OCI-LY7 (cell line): ENCODE data around the gene CCDC152. TPM values are rescaled to one million over a fixed set of nuclear protein-coding genes. Genes with fewer than 3 reads are reported as not detected.

Source experiments
- BruUV-seq: library from RNA; stranded (reverse); fragments of 400-500 nt; replicated peaks from 2 replicates; lab custom pipeline; 2021; lab: Mats Ljungman, UMichigan
- CTCF ChIA-PET: fragments of 300-600 bp; sonication (Branson Sonifier 250); formaldehyde crosslinking; loops from one replicate; lab custom pipeline; 2022; ENCODE audit warnings: antibody characterized with exemption; ENCODE audit not compliant: unreplicated experiment; lab: Charles Lee
- POLR2A ChIA-PET: fragments of 300-600 bp; sonication (Branson Sonifier 250); formaldehyde crosslinking; loops from one replicate; lab custom pipeline; 2022; ENCODE audit warnings: antibody characterized with exemption; lab: Charles Lee
- DNase-seq: peaks from one replicate; pipeline ENCODE4 v3.0.0-alpha.2; 2015; ENCODE audit warnings: low spot score
- H2AFZ ChIP-seq: fragments of 200-600 bp; sonication (generic), shearing (Covaris generic); 2 replicates; pipeline ENCODE4 v1.6.1; 2014; ENCODE audit warnings: mild to moderate bottlenecking, antibody characterized with exemption, low read length, moderate library complexity
- H3K27ac ChIP-seq: fragments of 200-600 bp; sonication (generic); 2 replicates; pipeline ENCODE4 v1.5.1; 2014; ENCODE audit warnings: mixed run types, low read depth, mild to moderate bottlenecking, moderate library complexity, low read length, inconsistent platforms; ENCODE audit not compliant: poor library complexity, severe bottlenecking
- H3K36me3 ChIP-seq: fragments of 200-600 bp; sonication (generic); 2 replicates; pipeline ENCODE4 v1.6.1; 2014; ENCODE audit warnings: mild to moderate bottlenecking, antibody characterized with exemption, low read length, moderate library complexity, mixed read lengths; ENCODE audit not compliant: insufficient read depth
- H3K4me1 ChIP-seq: fragments of 200-600 bp; sonication (generic); 2 replicates; pipeline ENCODE4 v1.5.1; 2014; ENCODE audit warnings: mild to moderate bottlenecking, low read length; ENCODE audit not compliant: insufficient read depth, poor library complexity, severe bottlenecking
- H3K4me2 ChIP-seq: fragments of 200-600 bp; sonication (generic); 2 replicates; pipeline ENCODE4 v1.6.1; 2014; ENCODE audit warnings: mild to moderate bottlenecking, low read length
- H3K4me3 ChIP-seq: fragments of 200-600 bp; sonication (generic); 2 replicates; pipeline ENCODE4 v1.5.1; 2014; ENCODE audit warnings: mild to moderate bottlenecking, low read depth, low read length; ENCODE audit not compliant: poor library complexity, severe bottlenecking
- H3K79me2 ChIP-seq: fragments of 200-600 bp; sonication (generic); 2 replicates; pipeline ENCODE4 v1.6.1; 2016; ENCODE audit warnings: low read depth, mild to moderate bottlenecking, low read length, moderate library complexity, mixed read lengths; ENCODE audit not compliant: insufficient read depth
- H3K9me2 ChIP-seq: fragments of 200-600 bp; sonication (generic); 2 replicates; pipeline ENCODE4 v1.6.1; 2016; ENCODE audit warnings: mild to moderate bottlenecking, low read length, mixed read lengths; ENCODE audit not compliant: insufficient read depth
- H3K9me3 ChIP-seq: fragments of 200-600 bp; sonication (generic); 2 replicates; pipeline ENCODE4 v1.6.1; 2014; ENCODE audit warnings: mild to moderate bottlenecking, mixed run types, low read length, mixed read lengths
- H4K20me1 ChIP-seq: fragments of 200-600 bp; sonication (generic); 2 replicates; pipeline ENCODE4 v1.6.1; 2014; ENCODE audit warnings: mild to moderate bottlenecking, antibody characterized with exemption, low read length, moderate library complexity, mixed read lengths; ENCODE audit not compliant: insufficient read depth
- CTCF ChIP-seq: fragments of 200-600 bp; sonication (generic); conservative IDR thresholded peaks from 2 replicates; pipeline ENCODE4 v1.5.1; 2014; ENCODE audit warnings: mild to moderate bottlenecking, antibody characterized with exemption, low read length, moderate library complexity, mixed read lengths
- EZH2phosphoT487 ChIP-seq: fragments of 200-600 bp; sonication (generic); IDR thresholded peaks from 2 replicates; pipeline ENCODE4 v1.6.1; 2018; ENCODE audit warnings: low read depth, borderline replicate concordance, mild to moderate bottlenecking, mixed run types, antibody characterized with exemption, low read length, moderate library complexity, mixed read lengths
- intact Hi-C: fragments of 100-400 bp; cut with micrococcal nuclease; formaldehyde crosslinking; loops from one replicate; pipeline ENCODE4 v1.10.0; 2022; ENCODE audit not compliant: unreplicated experiment
- total RNA-seq, 2 experiments: library from RNA; depleted of rRNA in 1 of 2; stranded (reverse); fragments of >200 nt in 1 of 2; shearing (Covaris generic) in 1 of 2; gene quantifications; 2 replicates each; pipeline ENCODE4 v1.2.3, GENCODE V29; 2014 to 2022

The CCDC152 gene
- total RNA-seq, 2 experiments from 2014 or later: not detected

GRCh38 chr5:42807722-42808447, 51.3 kb downstream of the CCDC152 start:
- TF ChIP-seq EZH2phosphoT487 (no peak), CTCF (no peak)
- POLR2A ChIA-PET: no interaction called here
- no peaks in the 10 kb centered on the region for H3K4me1 ChIP-seq
- no peak overlapping the region for H3K4me2 ChIP-seq
- intact Hi-C loops: no loop called here
- BruUV-seq: no TSS peak
- no peak overlapping the region for H3K27ac ChIP-seq
- H3K79me2 ChIP-seq: no peaks in the 10 kb centered on the region
- CTCF ChIA-PET: interaction anchor here (0.6 kb wide), 1 partner anchor 98 kb away, joined by 3 read pairs; no protein-coding TSS in a partner anchor
- H3K36me3 ChIP-seq: no peaks in the 10 kb centered on the region
- no peak overlapping the region for H3K4me3 ChIP-seq
- H4K20me1 ChIP-seq: no peaks in the 10 kb centered on the region
- no peaks in the 10 kb centered on the region for H3K9me3 ChIP-seq
- DNase-seq: no peak
- H2AFZ ChIP-seq: no peak overlapping the region
- H3K9me2 ChIP-seq: no peaks in the 10 kb centered on the region

GRCh38 chr5:42808888-42809611, 52.4 kb downstream of the CCDC152 start:
- no peaks in the 10 kb centered on the region for H3K36me3 ChIP-seq
- POLR2A ChIA-PET: no interaction called here
- no peak overlapping the region for H3K4me3 ChIP-seq
- no peak overlapping the region for H3K4me2 ChIP-seq
- intact Hi-C loops: no loop called here
- H3K9me2 ChIP-seq: no peaks in the 10 kb centered on the region
- no peaks in the 10 kb centered on the region for H4K20me1 ChIP-seq
- H3K79me2 ChIP-seq: no peaks in the 10 kb centered on the region
- no peak overlapping the region for H2AFZ ChIP-seq
- CTCF ChIA-PET: interaction anchor here (0.6 kb wide), 1 partner anchor 97 kb away, joined by 3 read pairs; no protein-coding TSS in a partner anchor
- H3K27ac ChIP-seq: no peak overlapping the region
- BruUV-seq: no TSS peak
- no peaks in the 10 kb centered on the region for H3K9me3 ChIP-seq
- H3K4me1 ChIP-seq: no peaks in the 10 kb centered on the region
- DNase-seq: no peak
- TF ChIP-seq EZH2phosphoT487 (no peak), CTCF (no peak)
